Measurements from ENCODE around the gene IL1RAPL1.

IL1RAPL1 gene

DNA sequence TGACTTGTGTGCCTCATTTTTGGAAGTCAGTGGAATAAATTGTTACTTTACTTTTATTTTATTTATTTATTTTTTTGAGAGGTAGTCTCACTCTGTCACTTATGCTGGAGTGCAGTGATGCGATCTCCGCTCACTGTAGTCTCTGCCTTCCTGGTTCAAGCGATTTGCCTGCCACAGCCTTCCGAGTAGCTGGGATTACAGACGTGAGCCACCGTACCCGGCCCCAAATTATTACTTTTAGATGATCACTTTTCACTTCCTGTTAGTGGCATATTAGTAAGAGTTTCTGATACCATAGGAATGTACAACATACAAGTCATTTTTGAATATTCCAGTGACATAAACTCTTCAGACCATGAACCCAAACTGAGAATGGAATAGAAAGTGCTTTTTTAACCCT is 1017.1 kb downstream of the IL1RAPL1 start:
- in situ Hi-C loops (cut with MboI; ENCODE audit: low sequenced_read_pairs) = no loop called here

DNA sequence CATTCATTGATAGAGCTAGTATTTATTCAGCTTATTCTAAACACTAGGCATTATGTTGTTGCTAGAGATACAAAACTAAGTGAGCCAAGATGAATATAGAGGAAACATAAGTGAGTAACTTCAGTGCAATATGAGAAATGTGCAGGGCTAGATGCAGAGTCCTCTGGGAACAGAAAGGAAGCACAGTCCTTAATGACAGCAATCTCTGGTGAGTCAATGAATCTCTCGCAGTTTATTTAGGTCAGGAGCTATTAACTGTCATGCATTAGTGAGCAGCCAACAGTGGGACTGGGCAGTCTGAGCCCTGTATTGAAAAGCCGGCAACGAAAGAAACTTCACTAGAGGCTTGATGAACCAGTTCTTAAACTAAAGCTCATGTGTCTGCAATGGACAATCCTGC is 1030.0 kb downstream of the IL1RAPL1 start:
- in situ Hi-C loops (cut with MboI; ENCODE audit: low sequenced_read_pairs) = no loop called here

DNA sequence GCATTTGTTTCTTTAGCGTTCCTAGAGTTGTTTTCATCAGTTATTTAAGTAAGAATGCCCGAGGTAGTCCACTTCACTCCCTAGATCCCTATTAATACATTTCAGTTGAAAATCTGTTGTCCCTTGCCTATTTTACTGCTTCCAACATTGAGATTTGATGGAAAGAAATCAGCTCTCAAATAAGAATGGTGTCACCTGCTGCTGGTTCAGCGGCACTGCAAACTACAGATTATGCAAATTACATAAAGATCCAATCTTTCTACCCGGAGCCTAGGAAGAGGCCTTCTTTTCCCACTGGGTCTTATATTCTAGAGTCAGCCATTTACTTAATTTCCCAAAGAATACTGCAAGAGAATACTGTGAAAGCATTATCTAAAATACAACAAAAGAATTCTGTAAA is 1030.5 kb downstream of the IL1RAPL1 start:
- in situ Hi-C loops (cut with MboI; ENCODE audit: low sequenced_read_pairs) = no loop called here

DNA sequence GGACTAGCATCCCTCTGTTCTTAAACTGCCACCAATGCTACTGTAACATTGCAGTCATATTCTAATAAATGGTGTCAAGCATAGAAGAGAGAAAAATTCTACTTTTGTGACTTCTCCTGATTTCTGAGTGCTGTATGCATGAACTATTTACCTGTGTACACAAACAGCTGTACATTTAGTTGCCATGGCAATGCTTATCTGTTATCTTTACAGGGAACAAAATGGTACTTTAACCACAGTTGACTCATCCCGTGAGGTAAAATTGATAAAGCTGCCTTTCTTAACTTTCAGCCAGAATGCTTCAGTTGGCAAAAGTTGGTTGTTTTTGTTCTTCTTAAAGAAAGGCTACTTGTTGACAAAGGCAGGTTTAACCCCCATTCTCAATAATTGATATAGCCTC is 1040.6 kb downstream of the IL1RAPL1 start:
- in situ Hi-C loops (cut with MboI; ENCODE audit: low sequenced_read_pairs) = no loop called here

DNA sequence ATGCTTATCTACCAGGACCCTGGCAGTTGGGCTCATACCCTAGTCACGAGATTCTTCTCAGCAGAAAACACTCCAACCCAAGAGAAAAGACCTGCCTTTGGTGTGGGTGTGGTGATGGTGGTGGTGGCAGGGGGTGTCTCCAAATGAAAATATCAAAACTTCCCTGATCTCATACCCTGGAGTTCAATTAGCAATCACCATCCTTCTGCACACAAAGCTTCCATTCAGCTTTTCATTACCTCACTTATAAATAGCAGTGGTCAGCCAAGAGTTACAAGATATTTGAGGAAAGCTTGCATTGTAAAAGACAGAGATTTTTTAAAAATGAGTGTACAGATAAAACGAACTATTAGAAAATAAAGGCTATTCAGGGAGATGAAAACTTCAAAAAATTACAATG is 1047.3 kb downstream of the IL1RAPL1 start:
- in situ Hi-C loops (cut with MboI; ENCODE audit: low sequenced_read_pairs) = no loop called here

DNA sequence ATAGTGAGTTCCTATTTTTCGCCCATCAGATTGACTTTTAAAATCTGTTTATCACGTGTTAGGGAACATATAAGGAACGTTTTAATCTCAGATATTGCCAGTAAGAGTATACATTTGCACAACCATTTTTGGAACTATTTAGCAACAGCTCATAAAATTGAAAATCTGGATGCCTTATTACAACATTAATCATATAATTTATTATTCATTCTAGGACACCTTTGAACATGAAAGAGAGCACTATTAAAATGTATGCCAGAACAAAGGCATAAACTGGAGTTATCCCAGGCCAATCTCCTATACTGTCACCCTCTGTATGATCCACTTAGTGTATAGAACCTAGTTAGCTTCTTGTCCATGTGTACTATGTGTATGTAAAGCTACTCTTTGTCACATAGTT is 1049.1 kb downstream of the IL1RAPL1 start:
- in situ Hi-C loops (cut with MboI; ENCODE audit: low sequenced_read_pairs) = no loop called here

DNA sequence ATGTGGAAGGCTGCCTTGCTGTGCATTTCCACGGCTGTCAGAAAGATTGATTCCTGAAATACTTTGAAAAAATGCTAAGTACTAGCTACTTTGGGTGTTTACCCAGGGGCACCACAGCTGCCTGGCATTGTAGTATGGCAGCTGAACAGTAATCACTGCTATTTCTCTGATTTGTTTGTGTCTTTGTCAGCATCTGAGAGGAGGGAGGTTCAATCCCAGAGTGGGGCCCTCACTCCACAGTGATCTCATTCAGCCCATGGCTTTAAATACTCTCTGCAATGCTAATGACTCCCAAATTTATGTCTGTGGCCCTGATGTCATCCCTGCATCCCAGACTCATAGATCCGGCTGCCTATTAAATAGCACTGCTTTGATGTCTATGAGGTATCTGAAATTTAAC is 1052.9 kb downstream of the IL1RAPL1 start:
- in situ Hi-C loops (cut with MboI; ENCODE audit: low sequenced_read_pairs) = no loop called here

DNA sequence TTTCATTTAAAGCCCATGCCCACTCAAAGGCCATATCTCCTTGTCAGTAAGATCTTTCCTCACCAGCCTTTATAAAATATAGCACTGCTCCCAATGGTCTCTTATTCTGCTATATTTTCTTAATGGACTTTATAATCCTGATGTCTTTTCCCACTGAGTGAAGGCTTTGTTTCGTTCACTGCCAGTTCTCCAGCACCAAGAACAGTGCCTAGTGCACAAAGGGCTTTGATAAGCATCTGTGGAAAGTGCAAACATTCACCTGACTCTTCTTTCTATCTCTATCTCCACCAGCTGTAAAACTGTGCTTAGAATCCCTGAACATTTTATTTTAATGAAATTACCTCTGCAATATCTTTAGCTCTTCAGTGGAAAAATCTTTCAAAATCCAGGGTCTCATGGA is 1054.2 kb downstream of the IL1RAPL1 start:
- in situ Hi-C loops (cut with MboI; ENCODE audit: low sequenced_read_pairs) = no loop called here

DNA sequence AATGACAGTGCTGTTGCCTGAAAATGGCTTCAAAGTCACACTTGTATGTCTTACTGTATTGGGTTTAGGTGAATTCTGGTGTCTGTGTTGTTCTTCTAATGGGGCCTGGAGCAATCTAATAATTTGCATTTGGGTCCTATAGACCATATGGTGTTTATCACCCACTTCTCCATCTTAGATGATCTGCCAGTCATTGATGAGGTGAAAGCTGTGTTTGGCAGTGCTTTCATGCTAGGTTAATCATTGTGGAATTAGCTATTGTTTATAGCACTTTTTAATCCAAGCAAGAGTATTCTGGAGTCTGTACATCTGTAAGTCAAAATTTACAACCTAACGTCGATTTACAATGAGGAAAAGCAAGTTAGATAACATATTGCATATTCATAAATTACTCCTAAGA is 1055.9 kb downstream of the IL1RAPL1 start:
- in situ Hi-C loops (cut with MboI; ENCODE audit: low sequenced_read_pairs) = no loop called here

DNA sequence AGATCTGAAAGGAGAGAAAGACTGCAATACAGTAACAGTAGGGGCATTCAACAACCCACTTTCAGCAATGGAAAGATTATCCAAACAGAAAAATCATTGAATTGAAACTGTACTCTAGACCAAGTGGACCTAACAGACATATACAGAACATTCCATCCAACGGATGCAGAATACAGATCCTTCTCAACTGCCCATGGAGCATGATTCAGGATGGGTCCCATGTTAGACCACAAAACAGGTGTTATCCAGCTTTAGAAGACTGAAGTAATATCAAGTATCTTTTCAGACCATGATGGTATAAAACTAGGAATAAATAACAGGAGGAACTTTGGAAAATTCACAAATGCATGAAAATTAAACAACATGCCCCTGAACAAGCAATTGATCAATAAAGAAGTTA is 1060.9 kb downstream of the IL1RAPL1 start:
- in situ Hi-C loops (cut with MboI; ENCODE audit: low sequenced_read_pairs) = no loop called here

DNA sequence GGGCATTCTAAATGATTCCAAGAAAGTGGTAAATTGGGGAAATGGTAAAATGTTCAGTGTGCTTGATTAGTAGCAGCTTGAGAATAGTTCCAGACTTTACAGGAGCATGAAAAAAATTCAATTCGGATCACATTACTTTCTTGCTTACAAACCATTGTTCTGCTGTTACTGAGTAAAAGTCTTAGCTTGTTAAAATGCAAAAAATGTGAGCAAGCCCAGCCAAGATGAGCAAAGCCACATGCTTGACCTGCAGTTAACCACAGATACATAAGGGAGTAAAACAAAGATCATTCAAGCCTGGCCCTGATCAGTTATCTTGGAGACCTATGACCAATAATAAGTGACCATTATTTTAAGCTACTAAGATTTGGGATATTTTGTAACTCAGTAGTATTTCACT is 1065.2 kb downstream of the IL1RAPL1 start:
- in situ Hi-C loops (cut with MboI; ENCODE audit: low sequenced_read_pairs) = no loop called here

DNA sequence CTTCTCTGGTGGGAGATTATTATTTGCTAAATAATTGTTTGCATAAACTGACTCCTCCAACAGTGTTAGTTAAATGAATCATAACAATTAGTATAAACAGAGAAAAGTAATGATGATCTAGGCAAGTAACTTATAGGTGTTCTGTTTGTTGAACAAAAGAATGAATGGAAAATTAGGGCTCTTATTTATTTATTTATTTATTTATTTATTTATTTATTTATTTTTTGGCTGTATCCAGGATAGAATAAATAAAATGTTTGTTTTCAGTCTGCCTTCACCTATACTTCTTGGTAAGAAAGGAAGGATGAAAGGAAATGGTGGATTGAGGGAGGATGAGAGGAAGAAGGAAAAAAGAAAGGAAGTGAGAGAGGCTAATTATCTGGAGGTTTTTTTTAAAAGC is 1066.5 kb downstream of the IL1RAPL1 start:
- in situ Hi-C loops (cut with MboI; ENCODE audit: low sequenced_read_pairs) = no loop called here

DNA sequence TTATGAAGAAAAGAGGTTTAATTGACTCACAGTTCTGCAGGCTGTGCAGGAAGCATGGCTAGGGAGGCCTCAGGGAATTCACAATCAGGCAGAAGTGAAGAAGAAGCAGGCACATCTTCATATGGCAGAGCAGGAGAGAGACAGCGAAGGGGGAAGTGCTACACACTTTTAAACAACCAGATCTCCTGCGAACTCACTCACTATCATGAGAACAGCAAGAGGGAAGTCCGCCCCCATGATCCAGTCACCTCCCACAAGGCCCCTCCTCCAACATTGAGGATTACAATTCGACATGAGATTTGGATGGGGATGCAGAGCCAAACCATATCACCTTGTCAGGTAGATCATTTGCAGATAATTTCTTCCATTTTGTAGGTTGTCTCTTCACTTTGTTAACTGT is 1072.7 kb downstream of the IL1RAPL1 start:
- in situ Hi-C loops (cut with MboI; ENCODE audit: low sequenced_read_pairs) = no loop called here

DNA sequence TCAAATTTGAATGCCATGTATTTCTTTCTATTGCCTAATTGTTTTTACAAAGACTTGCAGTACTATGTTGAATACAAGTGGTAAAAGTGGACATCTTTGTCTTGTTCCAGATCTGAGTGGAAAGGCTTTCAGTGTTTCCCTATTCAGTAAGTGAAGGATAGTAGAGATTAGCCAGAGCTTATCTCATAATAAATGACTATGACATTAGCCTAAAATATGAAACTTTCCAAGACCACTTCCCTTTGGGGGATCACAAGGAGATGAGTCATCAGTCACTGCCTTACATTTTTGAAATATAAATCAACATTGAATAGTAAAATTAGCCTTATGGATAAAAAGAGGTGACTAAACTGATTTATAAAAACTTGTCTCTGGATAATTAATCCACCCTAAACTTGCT is 1074.0 kb downstream of the IL1RAPL1 start:
- in situ Hi-C loops (cut with MboI; ENCODE audit: low sequenced_read_pairs) = no loop called here

DNA sequence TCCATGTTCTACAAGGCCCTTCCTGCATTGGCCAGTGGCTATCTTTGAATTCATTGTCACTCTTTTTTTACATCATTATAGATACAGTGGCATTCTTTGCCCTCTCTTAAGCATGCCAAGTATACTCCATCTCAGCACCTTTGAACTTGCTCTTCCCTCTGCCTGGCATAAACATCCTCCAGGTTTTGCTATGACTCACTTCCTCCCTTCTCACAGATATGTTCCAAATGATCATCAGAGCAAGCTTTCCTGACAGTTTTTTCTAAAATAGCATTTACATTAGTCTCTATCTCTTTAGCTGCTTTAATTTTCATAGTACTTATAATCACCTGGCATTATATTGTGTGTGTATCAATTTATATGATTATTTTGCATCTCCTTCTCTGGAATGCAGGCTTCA is 1074.9 kb downstream of the IL1RAPL1 start:
- in situ Hi-C loops (cut with MboI; ENCODE audit: low sequenced_read_pairs) = no loop called here

DNA sequence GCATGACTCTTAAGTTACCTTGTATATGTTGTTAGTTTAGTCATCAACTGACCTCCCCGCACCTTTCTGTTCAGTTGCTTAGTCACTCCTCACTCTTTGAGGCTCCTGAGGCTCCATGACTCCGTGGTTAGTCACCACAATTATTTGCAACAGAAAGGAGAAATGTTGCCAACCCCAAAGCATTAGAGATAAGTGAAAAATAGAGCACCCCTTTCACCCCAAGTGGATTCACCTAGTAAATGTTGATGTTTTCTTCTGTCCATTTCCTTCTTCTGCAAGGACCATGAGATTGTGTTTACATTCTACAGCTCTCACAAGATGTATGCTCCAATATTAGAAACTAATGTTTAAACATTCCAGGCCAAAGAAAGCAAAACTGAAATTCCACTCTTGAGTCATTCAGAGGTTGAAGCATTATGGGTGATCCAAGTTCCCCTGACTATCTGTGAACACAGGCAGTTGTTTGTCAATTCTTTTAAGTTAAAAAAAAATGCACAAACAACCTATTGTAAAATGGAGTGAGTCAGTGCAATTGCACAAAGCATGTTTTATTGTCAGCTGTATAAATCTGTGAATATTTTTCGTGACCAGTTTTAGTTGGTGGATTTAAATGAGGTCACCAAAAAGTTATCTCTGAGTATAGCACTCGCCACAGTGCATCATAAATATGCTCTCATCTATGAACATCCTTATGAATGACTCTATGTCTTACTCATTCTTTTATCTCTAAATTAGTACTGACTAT is 1075.7 kb downstream of the IL1RAPL1 start:
- in situ Hi-C loops (cut with MboI; ENCODE audit: low sequenced_read_pairs) = no loop called here

DNA sequence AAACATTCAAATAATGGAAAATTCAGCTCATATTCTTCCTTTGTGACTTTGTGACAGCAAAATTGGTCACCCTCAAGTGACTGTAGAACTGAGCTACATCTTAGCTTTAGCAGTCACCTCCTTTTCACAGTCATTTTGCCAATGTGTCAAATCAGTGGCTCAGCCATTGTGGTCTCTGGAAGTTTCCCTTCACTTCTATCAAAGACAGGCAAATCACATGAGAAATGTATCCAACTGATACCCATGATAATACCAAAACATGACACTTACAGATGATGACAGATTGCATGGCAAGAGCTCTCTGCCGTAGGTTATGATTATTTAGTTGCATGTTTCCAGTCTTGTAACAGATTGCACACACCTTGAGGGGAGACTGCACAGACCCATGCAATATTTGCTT is 1078.3 kb downstream of the IL1RAPL1 start:
- in situ Hi-C loops (cut with MboI; ENCODE audit: low sequenced_read_pairs) = no loop called here

DNA sequence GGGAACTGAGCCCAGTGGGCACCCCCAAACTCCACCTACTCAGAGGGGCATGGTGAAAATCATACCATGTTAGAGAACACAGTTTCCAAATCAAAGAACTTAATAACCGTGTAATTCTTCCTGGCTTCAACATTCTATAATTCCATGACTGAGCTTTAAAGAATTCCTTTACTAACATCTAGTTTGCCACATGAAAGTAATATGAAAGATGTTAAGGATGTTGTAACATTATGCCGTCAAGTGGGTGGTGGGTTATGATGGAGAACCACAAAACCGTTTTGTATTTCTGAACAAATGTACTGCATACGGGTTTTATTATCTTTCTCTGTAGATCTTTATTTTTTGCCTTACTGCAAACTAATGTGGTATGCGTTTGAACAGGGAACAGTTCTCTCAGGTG is 1079.1 kb downstream of the IL1RAPL1 start:
- in situ Hi-C loops (cut with MboI; ENCODE audit: low sequenced_read_pairs) = no loop called here

DNA sequence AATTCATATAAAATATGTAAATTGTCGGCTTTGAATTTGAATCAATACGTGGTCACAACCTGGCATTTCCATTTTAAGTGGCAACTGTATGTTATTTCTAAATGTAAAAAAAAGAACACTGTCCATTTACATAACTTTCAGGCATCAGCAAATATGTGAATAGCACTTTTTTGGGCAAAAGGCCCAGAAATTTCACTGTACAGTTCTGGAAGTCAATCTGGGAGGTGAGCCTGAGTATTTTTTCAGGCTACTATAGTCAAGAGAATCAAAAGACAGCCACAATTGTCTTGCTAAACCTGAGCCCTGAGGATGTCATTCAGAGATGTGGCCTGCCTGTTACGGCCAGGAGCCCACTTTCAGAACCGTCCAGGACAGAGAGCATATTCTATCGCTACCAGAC is 1084.2 kb downstream of the IL1RAPL1 start:
- in situ Hi-C loops (cut with MboI; ENCODE audit: low sequenced_read_pairs) = no loop called here

DNA sequence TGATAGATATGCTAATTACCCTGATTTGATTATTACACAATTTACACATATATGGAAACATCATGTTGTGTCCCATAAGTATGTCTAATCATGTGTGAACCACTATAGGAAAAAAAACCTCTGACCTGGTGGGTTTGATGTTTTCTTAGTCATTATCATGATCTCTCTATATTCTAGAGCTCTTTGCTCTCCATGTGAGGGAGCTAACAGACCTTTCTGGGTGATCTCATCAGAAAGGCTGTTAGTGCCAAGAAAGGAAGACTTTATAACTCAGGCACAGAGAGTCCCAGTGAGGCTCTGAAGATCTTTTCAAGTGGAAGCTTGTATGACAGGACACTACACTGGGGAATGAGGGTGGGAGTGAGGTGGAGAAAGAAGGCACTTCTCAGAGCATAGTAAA is 1100.4 kb downstream of the IL1RAPL1 start:
- in situ Hi-C loops (cut with MboI; ENCODE audit: low sequenced_read_pairs) = no loop called here

DNA sequence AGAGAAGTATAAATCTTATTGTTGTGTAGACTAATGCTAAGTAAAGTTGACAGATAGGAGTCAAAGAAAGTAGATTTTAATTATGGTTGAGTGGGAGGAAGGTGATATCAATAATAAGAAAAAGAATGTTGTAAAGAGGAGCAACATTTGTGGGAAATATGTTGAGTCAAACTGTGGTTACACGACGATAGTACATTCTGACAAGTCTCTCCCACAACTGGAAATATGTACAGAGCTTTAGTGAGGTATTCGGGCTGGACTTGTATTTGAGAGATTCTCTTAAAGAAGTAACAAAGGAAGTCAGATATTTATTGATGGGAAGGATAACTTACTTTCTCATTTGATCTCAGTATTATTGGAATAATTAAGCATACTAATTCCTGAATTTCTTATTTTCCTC is 1102.8 kb downstream of the IL1RAPL1 start:
- in situ Hi-C loops (cut with MboI; ENCODE audit: low sequenced_read_pairs) = no loop called here

DNA sequence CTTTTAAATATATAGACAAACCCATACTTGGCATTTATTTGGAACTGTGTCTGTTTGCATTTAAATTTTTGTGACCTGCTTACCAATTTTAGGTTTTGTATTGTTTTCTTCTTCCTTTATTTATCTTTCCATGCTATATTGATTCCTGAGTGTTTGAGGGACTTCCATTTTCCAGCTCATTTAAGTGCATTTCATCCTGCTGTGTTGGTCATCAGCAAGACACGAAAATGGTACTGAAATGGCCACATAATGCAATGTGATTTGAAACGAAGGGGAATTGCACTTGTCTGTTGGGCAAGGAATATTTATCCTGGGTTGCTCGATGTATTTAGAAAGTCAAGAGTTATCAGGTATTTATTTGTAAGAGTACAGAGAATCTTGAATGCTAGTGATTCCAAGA is 1103.8 kb downstream of the IL1RAPL1 start:
- in situ Hi-C loops (cut with MboI; ENCODE audit: low sequenced_read_pairs) = no loop called here

DNA sequence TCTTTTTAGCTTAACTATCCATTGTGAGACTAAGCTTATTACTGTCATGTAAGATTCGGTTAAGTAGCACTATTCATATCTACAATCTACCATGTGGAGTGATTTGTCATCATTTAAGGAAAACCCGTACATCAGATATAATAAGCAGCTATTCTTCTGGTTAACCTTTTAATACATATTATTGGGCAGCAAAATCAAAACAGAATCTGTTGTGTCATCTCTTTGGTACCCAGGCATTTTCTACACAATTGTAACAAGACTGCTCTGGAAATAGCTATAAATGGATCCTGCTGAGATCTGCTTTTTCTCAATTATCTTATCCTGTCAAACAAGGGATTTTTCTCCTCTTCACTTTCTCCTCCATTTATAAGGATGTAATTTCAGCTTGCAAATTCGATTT is 1106.7 kb downstream of the IL1RAPL1 start:
- in situ Hi-C loops (cut with MboI; ENCODE audit: low sequenced_read_pairs) = no loop called here

All from HL-60/S4 treated with retinoic acid at 250 ng/mL for 4 days and 3 days (cell line).